ENCODE results near the gene SMARCD1.

The SMARCD1 gene

GRCh38 chr12:50057000-50057841 lies 27.9 kb upstream of the SMARCD1 start, which contains the start of gene ASIC1:
Gene ASIC1, plus strand, starts transcription at chr12:50057596. Its CDS starts 1,171 bp downstream, at chr12:50058767.
- DNase-seq: peak; percentile 52

DNA sequence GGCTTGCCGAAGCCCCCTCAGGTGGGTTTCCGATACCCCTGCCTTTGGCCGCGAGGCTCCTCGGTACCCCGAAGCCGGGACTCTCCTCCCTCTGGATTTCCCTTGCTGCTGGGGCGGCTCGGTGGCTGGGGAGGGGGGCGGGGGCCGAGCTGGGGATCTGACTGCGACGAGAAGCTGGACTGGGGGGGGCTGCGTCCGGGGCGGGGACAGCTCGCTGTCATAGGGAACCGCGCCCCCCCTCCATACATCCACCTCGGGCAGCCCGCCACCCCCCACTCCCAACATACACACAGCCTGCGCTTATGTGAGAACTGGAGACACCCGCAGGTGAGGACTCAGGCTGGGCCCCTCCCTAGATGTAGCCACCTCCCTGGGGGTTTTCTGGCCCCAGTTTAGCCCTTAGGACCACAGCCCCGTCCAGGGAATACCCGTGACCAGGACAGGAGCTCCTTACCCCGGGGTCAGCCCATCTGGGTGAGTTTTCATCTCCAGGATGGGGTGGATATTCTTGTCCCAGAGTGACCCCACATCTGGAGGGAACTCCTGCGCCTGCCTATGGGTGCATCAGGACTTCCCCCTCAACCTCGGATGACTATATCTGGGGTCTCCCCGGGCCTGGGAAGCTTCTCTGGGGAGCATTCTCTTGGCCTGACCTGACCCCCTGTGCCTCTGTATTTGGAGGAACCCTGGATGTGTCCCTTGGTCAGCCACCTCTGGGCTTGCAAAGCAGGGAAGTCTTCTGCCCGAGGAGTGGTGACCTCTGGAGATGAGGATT lies 27.1 kb upstream of the SMARCD1 start:
- no peak for DNase-seq

- DNase-seq: no peak
These were observed 26.3 kb upstream of the SMARCD1 start for GRCh38 chr12:50058743-50059312.

DNA sequence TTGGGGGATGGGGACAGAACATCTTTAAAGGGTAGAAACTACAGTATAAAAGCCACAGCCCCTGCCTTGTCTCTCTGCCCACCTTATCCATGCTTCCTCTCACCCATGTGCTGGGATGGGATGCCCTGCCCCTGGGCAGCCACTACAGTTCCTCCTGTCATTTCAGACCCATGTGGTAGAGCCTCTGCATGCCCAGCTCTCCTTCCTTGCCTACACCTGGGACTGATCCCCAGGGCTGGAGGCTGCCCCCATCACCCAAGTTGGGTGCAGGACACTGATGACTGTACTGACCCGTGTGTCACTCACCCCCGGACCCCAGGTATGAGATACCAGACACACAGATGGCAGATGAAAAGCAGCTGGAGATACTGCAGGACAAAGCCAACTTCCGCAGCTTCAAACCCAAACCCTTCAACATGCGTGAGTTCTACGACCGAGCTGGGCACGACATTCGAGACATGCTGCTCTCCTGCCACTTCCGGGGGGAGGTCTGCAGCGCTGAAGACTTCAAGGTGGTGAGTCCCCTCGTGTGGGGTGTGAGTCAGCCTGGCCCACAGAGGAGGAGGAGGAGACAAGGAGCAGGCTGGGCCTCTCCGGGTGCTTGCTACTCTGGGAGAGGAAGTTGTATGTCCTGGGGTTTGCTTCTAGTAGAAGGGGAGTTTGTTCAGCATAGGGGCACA lies 25.6 kb upstream of the SMARCD1 start:
- peak; percentile 29 for DNase-seq

DNA sequence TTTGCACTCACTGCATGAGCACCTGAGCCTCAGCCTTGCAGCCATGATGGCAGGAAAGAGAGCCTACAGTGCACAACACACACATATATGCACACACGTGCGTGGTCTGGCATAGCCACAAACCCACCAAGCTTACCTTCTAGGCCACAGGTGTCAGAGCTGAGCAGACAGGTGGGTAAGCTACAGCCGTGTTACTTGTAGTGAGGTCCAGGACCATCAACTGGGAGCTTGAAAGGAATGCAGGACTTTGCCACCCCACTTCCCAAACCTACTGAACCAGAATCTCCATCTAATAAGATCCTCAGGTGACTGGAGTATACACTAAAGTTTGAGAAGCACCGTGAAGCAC lies 25.0 kb upstream of the SMARCD1 start:
- no peak for DNase-seq

DNA sequence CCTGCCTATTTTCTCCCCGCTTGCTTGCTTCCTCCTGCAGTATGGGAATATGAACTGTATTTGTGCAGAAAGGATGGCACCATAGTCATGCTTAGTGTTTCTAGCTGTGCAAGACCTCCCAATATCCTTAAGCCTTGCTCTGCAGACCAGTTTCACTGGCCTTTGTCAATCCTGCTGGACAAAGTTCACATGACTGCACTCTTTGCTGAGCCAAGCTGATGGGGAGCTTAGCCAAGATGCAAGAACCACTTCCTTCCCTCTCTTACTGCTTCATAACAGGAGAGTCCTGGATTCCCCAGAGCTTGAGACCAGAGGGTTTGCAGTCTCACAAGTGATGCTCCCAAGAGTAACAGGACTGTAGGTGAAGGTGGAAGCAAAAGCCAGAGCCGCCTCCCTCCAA lies 24.0 kb upstream of the SMARCD1 start:
- DNase-seq: no peak

- DNase-seq: no peak
These were observed 23.0 kb upstream of the SMARCD1 start for GRCh38 chr12:50061946-50062686.

GRCh38 chr12:50062728-50063460 lies 22.2 kb upstream of the SMARCD1 start:
- DNase-seq: no peak

- DNase-seq: no peak
These were observed 19.3 kb upstream of the SMARCD1 start for GRCh38 chr12:50065726-50066310.

DNA sequence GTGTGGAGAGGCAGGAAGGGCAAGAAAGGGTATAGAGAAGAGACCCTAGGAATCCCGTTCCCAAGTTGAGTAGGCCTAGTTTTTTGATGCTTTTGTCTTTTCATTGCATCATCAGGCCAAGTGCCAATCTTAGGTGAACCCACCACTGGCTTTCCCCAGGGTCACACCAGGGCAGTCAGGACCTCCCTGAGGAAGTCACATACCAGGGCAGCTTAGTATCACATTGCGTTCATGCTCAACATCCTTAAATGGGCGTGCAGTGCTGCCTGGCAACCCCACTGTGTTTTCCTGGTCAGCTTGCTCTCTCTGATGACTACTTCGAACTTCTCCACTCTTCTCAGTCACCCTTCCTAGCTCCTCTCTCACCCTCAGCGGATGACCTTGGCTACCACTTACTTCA lies 18.7 kb upstream of the SMARCD1 start:
- DNase-seq: no peak

DNA sequence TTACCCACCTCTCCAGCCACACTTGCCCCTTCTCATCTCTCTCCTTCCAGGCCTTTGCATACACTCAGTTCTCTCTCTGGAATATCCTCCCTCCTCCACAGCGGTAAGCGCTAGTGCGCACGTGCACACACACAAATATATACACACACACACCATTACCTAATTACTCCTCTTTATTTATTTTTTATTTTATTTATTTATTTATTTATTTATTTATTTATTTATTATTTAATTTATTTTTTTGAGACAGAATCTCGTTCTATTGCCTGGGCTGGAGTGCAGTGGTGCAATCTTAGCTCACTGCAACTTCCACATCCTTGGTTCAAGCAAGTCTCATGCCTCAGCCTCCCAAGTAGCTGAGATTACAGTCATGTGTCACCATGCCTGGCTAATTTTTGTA lies 16.1 kb upstream of the SMARCD1 start:
- no peak for DNase-seq

DNA sequence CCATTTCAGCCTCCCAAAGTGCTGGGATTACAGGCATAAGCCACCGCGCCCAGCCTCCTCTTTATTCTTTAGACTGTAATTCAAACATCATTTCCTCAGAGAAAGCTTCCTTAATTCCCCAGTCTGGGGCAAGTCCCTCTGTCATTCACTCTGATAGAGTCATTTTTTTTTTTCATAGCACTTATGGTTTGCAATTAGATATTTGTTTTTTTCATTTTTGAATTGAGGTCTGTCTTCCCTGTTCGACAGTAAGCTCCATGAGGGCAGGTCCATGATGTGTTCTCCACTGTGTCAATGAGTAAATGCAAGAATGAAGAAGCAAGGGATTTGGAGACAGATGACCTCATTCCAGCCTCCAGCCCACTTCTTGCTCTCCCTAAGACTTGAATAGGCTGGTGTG lies 15.6 kb upstream of the SMARCD1 start:
- DNase-seq: no peak

- peak; percentile 67 for DNase-seq
These were observed 14.7 kb upstream of the SMARCD1 start for GRCh38 chr12:50070314-50071060.

DNA sequence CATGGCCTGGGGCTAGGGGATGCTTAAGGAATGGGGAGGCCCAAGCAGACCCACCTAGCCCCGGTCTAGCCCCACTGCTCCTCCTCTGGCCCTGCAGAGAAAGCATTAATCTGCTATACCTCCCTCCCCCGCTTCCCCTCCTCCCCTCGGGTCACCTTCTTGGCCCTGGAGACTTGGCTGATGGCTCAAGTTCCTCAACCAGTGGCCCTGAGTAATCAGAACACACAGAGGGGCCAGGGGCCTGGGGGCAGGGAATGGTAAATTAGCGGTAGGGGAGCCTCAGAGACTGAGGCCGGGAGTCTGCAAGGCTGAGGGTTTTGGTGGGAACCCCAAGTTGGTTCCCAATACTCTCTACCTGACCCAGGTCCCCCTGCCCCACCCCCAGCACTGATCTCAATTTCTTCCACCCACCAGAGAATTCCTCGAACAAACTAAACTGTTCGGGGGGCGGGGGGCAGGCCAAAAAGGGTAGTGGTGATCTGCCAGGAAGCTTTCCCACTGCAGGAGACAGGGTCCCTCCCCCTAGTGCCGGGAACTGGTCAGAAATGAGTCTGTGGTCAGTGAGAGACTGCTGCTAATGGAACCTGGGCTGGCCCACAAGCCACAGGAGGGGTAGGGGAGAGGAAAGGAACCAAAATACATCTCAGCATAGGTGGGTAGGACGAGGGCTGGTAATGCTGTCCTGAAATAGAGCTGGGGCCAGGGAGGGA lies 12.8 kb upstream of the SMARCD1 start:
- no peak for DNase-seq

DNA sequence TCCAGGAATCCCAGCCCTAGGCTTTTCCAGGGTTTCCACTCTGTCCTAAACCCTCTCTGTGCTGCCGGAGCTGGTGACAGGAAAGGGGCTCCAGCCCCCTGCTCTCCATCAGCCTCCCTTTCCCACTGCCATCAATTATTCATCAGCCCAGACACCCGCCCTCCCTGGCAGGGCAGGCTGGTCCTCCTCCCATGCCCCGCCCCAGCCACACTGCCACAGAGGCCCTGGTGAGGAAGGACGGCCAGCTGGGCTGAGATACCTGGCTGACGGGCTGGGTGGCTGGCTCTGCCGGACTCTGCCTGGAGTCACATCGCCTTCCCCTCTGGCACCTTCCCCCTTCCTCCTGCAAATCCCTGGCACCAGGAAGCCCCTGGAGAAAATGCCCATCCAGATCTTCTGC lies 11.9 kb upstream of the SMARCD1 start:
- DNase-seq: no peak

DNA sequence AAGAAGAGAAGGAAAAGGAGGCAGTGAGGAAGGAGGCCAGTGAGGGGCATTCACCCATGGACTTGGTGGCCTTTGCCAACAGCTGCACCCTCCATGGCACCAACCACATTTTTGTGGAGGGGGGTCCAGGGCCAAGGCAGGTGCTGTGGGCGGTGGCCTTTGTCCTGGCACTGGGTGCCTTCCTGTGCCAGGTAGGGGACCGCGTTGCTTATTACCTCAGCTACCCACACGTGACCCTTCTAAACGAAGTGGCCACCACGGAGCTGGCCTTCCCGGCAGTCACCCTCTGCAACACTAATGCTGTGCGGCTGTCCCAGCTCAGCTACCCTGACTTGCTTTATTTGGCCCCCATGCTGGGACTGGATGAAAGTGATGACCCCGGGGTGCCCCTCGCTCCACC lies 11.4 kb upstream of the SMARCD1 start:
- DNase-seq: no peak

GRCh38 chr12:50074936-50075807 lies 10.0 kb upstream of the SMARCD1 start:
- DNase-seq: peak; percentile 83

DNA sequence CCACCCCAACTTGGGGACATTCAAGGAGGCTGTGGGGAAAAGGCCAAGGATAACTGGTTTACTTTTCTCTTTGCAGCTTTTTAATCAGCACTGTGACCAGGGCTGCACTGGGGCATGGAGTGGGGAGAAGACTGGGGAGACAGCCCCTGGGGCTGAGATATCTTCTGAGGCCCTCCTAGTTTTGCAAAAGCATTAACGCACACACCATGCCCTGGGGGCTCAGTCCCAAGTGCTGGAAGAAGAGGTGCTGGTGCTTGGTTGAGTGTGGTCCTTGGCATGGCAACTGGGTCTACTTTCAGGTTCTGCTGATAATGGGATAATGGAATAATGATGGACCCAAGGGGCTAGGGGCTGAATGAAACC lies 9.4 kb upstream of the SMARCD1 start:
- no peak for DNase-seq

DNA sequence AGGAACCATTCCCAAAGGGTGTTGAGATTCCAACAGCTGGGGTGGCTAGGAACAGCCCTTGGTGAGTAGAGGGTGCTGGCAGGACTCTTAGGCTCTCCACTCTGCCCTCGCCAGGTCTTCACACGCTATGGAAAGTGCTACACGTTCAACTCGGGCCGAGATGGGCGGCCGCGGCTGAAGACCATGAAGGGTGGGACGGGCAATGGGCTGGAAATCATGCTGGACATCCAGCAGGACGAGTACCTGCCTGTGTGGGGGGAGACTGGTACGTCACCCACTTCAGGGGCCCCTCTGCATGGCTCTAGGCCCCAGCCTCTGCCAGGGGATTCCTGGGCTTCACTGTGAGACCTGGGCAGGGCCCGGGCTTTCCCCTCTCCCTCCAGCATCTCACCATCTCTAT lies 8.0 kb upstream of the SMARCD1 start:
- no peak for DNase-seq
